Keratinocyte (primary cell): Measurements from ENCODE around the gene KTN1.

Experiments
- CTCF ChIP-seq, 3 experiments: IDR thresholded peaks in 1 of 3; conservative IDR thresholded peaks in 1 of 3; optimal IDR thresholded peaks in 1 of 3; 2 replicates in 2 of 3; 3 replicates in 1 of 3; pipeline versions ENCODE3 to v1.5.1; 2011; ENCODE audit warnings: low read length in 3 of 3, mild to moderate bottlenecking in 3 of 3, moderate library complexity in 2 of 3, control low read depth in 1 of 3, inconsistent platforms in 1 of 3; ENCODE audit not compliant: insufficient read depth in 2 of 3; ENCODE audit errors: extremely low read depth in 1 of 3
- EZH2 ChIP-seq: IDR thresholded peaks from one replicate; pipeline ENCODE4 v1.6.1; 2012; ENCODE audit warnings: inconsistent platforms, mild to moderate bottlenecking, low read length, moderate library complexity

- TF ChIP-seq CTCF (optimal IDR thresholded peaks at IDR 0.05 in 1 of 3, IDR thresholded peaks at IDR 0.05 in 1 of 3, conservative IDR thresholded peaks at IDR 0.05 in 1 of 3; ENCODE audit: extremely low read depth in 1 of 3, insufficient read depth in 2 of 3, low read length in 3 of 3) (peak in 2 of 3 experiments; percentile 9 to 16), EZH2 (no peak)
Observed at GRCh38 chr14:55721353-55721752, 141.3 kb downstream of the KTN1 start.
